Activated CD4-positive, alpha-beta T cell treated with anti-CD3 and anti-CD28 coated beads, Interleukin-2, amount 50 U/mL, for 1 hour (primary cell): ENCODE data around the gene LAD1.

ENCODE experiments used
- DNase-seq: peaks from one replicate; pipeline ENCODE4 v3.0.0-alpha.2; 2020

The LAD1 gene

GRCh38 chr1:201346337-201346939 lies 52.7 kb downstream of the LAD1 start:
- no peak for DNase-seq

GRCh38 chr1:201345081-201345355 lies 54.1 kb downstream of the LAD1 start:
- no peak for DNase-seq

DNA sequence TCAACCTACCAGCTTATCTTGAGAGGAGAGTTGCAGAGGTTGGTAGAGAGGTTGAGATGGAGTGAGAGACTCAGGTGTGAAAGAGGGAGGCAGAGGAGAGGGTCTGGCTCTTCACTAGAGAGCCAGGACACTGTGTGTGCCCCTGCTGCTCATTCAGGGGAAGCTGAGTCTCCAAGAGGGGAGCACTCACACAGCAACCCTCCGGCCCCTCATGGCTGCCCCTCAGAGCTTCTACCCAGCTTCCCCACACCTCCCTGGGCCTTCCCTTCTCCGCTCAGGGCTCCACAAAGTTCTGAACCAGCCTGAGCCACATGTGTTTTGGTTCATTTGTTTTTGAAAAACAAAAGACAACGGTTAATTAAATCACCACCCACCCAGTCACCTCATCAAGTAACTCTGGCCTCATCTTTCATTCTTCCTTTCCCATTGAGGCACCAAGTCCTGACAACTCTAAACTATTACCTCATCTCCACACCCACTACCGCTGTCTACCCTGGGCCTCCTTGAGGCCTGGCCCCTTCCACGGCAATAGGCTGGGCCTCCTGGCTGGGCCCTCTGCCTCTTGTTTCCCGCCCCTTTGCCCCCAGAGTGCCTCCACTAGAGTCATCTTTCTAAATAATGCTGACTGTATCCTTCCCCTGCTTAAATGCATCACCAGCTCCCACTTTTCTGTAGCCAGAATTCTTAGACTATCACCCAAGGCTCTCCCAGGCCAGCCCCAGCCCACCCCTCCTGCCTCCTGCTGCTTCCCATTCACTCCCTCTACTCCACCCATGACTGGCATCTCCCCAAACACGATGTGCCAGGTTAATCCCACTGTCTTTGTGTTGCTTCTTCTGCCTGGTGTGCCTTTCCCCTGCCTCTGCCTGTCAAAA lies 54.7 kb downstream of the LAD1 start:
- no peak for DNase-seq

DNA sequence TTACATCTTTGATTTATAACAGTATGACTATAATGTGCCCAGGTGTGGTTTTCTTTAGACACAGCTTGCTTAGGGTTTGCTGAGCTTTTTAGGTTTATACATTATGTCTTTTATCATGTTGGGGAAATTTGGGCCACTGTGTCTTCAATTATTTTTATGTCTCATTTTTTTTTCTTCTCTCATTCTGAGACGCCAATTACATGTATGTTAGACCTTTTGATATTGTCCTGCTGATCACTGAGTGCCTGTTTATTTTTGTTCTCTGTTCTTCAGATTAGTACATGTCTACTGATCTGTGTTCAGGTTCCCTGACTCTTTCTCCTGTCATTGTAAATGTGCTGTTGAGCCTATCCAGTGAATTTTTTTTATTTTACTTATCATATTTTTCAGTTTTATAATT lies 57.7 kb downstream of the LAD1 start:
- DNase-seq, result no peak

DNA sequence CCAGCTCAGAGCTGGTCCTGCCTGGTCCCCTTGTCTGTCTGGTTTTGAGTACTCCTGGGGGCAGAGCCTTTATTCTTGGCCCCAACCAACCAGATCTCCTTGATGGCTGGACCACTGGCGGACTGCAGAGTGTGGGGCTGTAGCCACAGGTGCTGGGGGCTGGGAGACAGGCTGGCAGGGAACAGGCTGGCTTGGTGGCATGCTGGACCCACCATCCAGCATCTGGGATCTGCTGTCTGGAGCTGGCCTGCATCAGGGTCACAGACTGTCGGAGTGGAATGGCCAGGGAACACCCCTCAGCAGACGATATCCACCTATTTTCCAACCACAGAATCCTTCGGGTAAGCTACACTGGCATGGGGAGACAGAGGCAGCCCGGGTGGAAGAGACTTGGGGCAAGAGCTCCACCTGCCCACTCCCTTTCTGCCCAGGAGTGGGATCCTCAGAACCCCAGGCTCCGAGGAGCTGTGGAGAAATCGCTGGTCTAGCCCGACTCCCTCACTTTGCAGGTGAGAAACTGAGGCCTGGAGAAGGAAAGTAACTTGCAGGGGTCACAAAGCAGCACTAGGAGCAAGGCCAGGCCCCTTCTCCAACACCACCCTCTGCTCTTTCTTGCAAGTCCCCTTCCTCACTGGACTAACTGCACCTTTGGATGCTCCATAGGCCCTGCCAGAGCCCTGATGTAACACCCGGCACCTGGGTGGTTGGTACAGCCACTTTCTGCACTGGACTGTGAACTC lies 62.2 kb downstream of the LAD1 start:
- DNase-seq, result no peak

DNA sequence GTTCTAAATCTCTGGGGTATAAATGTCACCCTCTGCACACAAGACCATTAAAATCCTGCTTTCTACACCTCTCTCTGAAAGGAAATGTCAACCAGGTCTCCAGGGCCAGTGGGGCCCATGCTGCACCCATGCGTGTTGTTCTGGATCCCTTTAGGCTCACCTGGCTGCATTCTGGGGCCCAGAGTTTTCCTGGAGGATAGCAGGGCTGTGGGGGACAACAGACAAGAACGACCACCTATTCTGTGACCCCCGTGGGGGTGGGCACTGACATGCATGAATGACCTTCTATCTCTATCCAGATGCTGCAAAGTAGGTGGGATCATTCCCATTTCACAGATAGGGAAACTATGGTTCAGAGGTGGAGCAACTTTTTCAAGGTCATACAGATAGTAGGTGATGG lies 63.2 kb downstream of the LAD1 start:
- no peak for DNase-seq

DNA sequence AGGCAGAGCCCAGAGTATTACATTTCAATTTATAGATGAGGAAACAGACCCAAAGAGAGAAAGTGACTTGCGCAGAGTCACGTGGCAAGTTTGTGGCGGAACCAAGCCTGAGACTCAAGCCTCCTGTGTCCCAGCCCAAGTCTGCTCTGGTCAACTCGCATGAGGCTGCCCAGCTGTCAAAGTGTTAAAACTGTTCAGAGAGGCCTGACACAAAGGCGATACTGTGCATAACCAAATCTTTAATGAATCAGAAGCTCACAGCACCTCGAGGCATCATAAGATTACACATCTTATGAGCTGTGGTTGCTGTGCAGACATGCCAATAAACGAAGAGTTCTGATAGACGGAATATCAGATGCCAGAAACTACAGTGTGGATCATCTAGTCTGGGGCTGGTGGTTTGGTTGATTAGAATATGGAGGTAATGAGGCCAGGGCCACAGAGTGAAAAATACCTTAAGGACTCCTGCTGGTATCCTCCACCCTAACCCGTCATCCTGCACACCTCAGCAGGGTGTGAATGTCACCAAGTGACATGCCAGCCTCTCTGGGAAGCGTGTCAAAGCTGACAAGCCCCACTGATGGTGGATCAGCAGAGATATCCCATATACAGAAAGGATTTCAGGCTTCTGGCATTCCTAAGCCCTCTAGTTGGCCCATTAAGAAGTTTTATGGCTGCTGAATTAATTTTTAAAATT lies 63.8 kb downstream of the LAD1 start:
- no peak for DNase-seq

- no peak for DNase-seq
These were observed 64.6 kb downstream of the LAD1 start for GRCh38 chr1:201334325-201335173.

DNA sequence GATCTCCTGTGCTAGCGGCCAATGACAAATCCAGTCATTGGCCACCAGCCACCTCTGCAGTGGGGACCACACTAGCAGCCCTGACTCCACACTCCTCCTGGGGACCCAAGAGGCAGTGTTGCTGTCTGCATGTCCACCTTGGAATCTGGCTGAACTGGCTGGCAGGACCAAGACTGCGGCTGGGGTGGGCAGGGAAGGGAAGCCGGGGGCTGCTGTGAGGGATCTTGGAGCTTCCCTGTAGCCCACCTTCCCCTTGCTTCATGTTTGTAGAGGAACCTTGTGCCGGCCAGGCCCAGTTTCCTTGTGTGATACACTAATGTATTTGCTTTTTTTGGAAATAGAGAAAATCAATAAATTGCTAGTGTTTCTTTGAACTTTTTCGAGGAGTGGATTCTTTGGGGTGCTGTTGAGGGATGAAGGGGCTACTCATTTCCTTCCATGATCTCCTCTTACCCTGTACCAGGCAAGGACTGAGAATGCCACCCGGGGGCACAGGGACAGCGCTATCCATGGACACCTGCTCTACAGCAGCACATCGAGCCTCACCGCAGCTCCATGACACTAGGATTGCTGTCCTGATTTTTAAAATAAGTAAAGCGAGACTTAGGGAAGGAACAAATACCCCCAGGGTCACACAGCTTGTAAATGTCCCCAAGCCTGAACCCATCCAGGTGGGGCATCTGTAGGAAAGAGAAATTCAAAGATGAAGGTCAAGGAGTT lies 66.3 kb downstream of the LAD1 start:
- no peak for DNase-seq

DNA sequence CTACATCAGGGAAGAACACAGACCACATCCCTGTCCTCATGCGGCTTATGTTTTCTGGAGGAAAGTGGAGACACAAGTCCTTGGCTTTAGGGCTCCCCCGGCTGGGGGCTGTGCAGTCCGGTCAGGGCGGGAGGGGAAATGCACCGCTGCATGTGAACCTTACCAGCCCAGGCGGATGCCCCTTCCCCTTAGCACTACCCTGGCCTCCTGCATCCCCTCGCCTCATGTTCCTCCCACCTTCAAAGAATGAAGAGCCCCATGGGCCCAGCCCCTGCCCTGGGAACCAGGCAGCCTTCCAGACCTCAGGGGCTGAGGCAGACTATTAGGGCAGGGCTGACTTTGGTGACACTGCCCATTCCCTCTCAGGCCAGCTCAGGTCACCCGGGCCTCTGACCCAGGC lies 67.1 kb downstream of the LAD1 start:
- DNase-seq, result no peak

DNA sequence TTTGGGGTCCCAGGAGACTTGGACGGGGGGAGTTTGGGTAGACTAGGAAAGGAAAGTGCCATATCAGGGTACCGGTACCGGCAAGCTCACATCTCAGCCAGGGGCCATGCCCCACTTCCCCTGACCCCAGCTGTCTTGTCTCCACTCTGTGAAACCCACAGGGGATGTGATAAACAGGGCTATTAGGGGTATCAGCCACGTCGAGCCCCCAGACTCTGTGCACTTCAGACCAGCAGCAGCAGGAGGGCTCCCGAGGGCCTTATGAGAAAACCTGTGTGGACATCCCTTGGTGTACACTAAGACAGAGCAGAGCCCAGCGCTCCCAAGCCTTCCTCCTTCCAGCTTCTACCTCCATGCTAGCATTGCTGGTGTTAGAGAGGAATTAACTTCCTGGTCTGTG lies 68.0 kb downstream of the LAD1 start:
- DNase-seq, result no peak
